Muscle of leg (tissue), 11 donors: ENCODE measurements around the gene NBPF1. TPM values are rescaled to one million over a fixed set of nuclear protein-coding genes. Genes with fewer than 3 reads are reported as not detected.
"Not testable (repeated sequence)": the region's sequence is repeated elsewhere in the genome, so short reads cannot be mapped to it uniquely, and the experiment has no call there.

Source experiments
- DNase-seq: peaks from one replicate; pipeline ENCODE4 v3.0.0; 2013
- H3K27ac ChIP-seq: one replicate; pipeline ENCODE4 v1.5.1; 2013; ENCODE audit warnings: mild to moderate bottlenecking, low read length, control low read depth
- H3K27me3 ChIP-seq: one replicate; pipeline ENCODE4 v1.6.1; 2013; ENCODE audit warnings: low read length; ENCODE audit not compliant: control insufficient read depth, insufficient read depth
- H3K36me3 ChIP-seq: one replicate; pipeline ENCODE4 v1.6.1; 2013; ENCODE audit warnings: low read length; ENCODE audit not compliant: control insufficient read depth, insufficient read depth
- H3K4me1 ChIP-seq: one replicate; pipeline ENCODE4 v1.6.1; 2013; ENCODE audit warnings: low read length; ENCODE audit not compliant: control insufficient read depth, insufficient read depth
- H3K4me3 ChIP-seq: one replicate; pipeline ENCODE4 v1.5.1; 2013; ENCODE audit warnings: low read length, control low read depth
- H3K9me3 ChIP-seq: replicated peaks from 2 replicates; pipeline ENCODE4 v1.6.1; 2013; ENCODE audit warnings: low read depth, low read length; ENCODE audit not compliant: control insufficient read depth
- WGBS: methylation state at CpG from one replicate; pipeline ENCODE4 v1.1.5; 2013; ENCODE audit warnings: missing lambda C conversion rate; ENCODE audit not compliant: insufficient coverage; 5-methylcytosine and 5-hydroxymethylcytosine counted together
- polyA plus RNA-seq, 8 donors: library from polyadenylated mRNA; unstranded; fragments of 120-200 nt; gene quantifications; one replicate each; pipeline versions ENCODE4 v1.2.1 to v1.2.3, GENCODE V29; 2013; ENCODE audit warnings: inconsistent platforms in 1 of 8, low replicate concordance in 1 of 8; ENCODE audit not compliant: insufficient read length in 8 of 8, insufficient read depth in 1 of 8
- total RNA-seq: library from RNA; stranded (reverse); fragments of 120-200 nt; gene quantifications from one replicate; pipeline ENCODE4 v1.2.4, GENCODE V29; 2013

NBPF1 gene
- total and polyA plus RNA-seq, 9 donors: 72.6 to 148 (median 114) TPM

GRCh38 chr1:16631248-16632043 is 18.1 kb upstream of the NBPF1 start:
- no peaks in the 10 kb centered on the region for H3K9me3 ChIP-seq
- DNase-seq: no peak
- H3K4me1 ChIP-seq: no peaks in the 10 kb centered on the region
- no peak overlapping the region for H3K27ac ChIP-seq
- 90% methylated on average over 20 of the region's 20 CpGs for WGBS
- peaks cover 81% of the 10 kb centered on the region for H3K36me3 ChIP-seq
- no peak overlapping the region for H3K4me3 ChIP-seq
- no peaks in the 10 kb centered on the region for H3K27me3 ChIP-seq

DNA sequence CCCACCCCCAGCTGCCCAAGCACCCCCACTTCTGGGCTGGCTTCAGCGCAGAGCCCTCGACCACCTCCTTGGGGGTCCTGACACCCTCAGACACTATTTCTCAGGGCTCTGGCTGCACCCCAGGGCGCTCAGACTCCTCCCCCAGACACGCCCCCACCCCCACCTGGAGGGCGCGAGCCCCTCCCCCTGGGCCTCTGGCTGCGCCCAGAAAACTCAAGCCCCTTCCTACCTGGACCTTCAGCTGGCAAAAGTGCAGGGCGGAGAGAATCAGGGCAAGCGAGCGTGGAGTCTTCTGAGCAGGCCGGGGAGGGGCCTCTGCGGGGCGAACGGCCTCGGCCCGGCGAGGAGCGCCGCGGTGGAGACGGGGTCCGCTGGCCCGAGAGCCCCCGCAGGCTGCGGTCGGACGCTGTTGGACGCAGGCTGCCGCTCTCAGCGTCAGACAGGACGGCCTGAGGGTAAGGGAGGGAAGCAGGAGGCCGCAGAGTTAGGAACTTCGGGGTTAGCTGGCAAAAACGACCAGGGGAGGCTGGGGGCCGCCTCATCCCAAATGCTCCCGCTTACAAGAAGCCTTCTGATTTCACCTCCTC is 17.4 kb upstream of the NBPF1 start:
- peaks cover 88% of the 10 kb centered on the region for H3K36me3 ChIP-seq
- no peak for DNase-seq

DNA sequence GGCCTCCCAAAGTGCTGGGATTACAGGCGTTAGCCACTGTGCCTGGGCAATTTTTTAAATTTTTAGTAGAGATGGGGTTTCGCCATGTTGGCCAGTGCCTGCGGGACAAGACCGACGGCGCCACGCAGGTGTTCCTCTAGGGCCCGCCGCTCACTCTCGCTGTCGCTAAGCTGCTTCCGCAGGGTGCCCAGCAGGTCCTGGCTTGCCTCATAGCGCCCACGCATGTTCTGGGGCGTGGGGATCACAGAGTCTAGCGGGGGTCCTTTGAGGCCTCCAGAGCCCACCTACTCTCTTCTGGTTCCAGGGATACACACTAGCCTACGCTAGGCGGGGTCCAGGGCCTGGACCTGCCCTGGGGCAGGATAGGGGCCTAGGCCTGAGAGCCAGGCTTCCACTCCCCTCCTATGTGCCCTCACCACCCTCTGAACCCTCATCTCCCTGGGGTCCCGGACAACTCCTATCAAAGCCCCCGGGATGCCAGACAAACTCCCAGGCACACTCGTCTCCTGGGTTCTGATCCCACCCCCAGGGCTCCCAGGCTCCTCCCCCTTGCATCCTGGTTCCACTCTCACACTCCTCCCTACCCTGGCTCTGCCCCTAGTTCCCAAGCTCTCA is 16.7 kb upstream of the NBPF1 start:
- H3K36me3 ChIP-seq: peaks cover 90% of the 10 kb centered on the region
- not testable (repeated sequence) for H3K4me1 ChIP-seq, DNase-seq, H3K9me3 ChIP-seq, H3K27ac ChIP-seq, H3K4me3 ChIP-seq, H3K27me3 ChIP-seq
- WGBS: 94% methylated on average over 21 of the region's 21 CpGs

More for the DNA sequence above, 17.4 kb upstream of the NBPF1 start:
- Histone ChIP-seq H3K27me3 (no peaks in the 10 kb centered on the region), H3K4me3 (no peak overlapping the region), H3K27ac (no peak overlapping the region), H3K4me1 (no peaks in the 10 kb centered on the region), H3K9me3 (no peaks in the 10 kb centered on the region)
- WGBS: 91% methylated on average over 36 of the region's 36 CpGs

DNA sequence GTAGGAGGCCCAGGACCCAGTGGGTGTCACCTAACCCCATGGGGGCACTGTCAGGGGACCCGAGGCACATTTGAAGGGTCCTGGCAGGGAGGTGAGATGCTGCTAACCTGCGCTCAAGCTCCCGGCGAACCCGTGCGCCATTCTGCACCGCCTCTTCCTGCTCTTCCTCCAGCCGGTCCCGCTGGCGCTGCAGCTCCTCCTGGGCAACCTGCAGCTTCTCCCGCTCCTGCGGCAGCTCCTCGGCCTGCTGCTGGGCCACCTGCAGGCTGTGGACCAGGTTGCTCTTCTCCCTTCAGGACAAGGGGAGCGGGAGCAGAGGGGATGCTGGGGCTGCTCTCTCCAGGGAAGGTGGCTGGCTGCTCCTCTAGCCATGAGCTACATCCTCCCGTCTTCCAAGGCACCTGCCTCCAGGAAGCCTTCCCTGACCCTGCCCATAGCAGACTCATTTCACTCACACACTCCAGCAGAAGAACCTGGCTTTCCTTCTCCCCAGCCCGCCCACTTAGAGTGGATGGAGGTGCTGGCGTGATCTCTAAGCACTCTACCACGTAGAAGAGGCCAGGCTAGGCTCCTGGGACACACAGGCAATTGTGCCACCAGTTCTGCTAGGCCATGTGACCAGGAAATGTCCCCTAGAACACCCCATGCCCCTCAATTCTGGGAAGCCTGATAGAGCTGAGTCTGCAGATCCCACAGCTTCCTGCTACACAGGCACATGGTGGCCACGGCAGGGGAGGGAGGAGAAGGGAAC is 15.2 kb upstream of the NBPF1 start:
- Histone ChIP-seq H3K9me3 (no peaks in the 10 kb centered on the region), H3K27ac (no peak overlapping the region), H3K27me3 (no peaks in the 10 kb centered on the region), H3K36me3 (peaks cover 90% of the 10 kb centered on the region), H3K4me1 (peaks cover 10% of the 10 kb centered on the region), H3K4me3 (no peak overlapping the region)
- no peak for DNase-seq
- 85% methylated on average over 18 of the region's 19 CpGs for WGBS

DNA sequence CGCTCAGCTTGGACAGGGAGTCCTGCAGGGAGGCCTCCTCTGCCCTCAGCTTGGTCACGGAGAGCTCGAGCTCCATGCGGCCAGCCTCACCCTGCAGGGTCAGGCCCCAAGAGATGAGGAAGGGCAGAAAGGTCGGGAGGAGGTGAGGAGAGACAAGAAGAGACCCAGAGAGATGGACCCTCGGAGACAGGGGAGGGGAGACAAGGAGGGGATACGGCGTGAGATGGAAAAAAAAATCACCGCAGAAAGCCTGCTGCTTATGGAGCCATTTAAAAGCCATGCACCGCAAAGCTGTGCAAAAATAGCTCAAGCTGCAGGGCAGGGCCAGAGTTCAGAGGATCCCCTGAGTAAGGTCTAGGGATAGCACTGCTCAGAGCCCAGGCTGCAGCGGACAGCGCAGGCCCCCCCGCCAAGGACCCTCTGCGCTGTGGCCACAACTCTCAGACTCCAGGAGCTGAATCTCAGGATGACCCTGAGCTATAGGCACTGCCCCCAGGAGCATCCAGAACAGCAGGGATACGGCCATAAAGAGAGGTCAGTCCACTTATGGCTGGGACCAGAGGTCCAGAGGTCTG is 13.1 kb upstream of the NBPF1 start:
- H3K4me1 ChIP-seq: peaks cover 15% of the 10 kb centered on the region
- not testable (repeated sequence) for H3K9me3 ChIP-seq, H3K4me3 ChIP-seq, H3K27ac ChIP-seq, H3K27me3 ChIP-seq, DNase-seq
- 82% methylated on average over 11 of the region's 15 CpGs for WGBS
- H3K36me3 ChIP-seq: peaks cover 89% of the 10 kb centered on the region

DNA sequence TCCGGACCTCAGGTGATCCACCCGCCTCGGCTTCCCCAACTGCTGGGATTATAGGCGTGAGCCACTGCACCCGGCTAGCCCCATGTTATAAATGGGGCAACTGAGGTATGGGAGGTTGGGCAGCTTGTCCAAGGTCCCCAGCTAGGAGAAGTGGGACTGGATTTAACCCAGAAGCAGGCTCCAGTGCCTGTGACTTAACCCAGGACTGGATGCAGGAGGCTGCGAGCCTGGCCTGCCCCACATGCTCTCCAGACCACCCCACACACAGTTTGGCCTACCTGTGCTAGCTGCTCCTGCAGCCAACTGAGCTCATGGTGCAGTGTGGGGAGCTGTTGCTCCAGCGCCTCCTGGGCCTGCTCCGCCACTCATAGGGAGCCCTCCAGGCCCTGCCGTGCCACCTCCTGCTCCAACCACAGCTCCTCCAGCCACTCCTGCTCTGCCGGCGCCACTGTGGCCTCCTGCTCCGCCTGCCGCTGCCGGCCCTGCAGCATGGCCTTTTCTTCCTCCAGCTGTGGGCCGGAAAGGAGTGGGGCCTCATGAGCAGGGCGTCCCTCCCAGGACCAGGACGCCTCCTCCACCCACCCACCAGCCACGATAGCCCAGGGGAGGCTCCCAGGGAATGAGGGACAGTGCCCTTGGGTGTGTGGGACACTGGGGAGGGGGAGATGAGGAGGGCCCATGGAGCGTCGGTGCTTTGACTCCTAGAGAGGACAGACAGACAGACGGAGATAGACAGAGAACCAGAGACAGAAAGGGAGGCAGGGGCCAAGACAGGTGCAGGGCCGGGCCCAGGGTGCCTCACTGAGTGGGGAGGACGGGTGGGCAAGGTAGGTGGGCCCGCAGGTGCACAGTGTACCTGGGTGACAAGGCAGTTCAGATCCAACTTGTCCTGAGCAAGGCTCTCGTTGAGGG is 12.4 kb upstream of the NBPF1 start:
- Histone ChIP-seq H3K4me1 (peaks cover 23% of the 10 kb centered on the region), H3K27ac (no peak overlapping the region), H3K9me3 (no peaks in the 10 kb centered on the region), H3K36me3 (peaks cover 87% of the 10 kb centered on the region), H3K27me3 (no peaks in the 10 kb centered on the region), H3K4me3 (no peak overlapping the region)
- DNase-seq: no peak
- 88% methylated on average over 23 of the region's 25 CpGs for WGBS

DNA sequence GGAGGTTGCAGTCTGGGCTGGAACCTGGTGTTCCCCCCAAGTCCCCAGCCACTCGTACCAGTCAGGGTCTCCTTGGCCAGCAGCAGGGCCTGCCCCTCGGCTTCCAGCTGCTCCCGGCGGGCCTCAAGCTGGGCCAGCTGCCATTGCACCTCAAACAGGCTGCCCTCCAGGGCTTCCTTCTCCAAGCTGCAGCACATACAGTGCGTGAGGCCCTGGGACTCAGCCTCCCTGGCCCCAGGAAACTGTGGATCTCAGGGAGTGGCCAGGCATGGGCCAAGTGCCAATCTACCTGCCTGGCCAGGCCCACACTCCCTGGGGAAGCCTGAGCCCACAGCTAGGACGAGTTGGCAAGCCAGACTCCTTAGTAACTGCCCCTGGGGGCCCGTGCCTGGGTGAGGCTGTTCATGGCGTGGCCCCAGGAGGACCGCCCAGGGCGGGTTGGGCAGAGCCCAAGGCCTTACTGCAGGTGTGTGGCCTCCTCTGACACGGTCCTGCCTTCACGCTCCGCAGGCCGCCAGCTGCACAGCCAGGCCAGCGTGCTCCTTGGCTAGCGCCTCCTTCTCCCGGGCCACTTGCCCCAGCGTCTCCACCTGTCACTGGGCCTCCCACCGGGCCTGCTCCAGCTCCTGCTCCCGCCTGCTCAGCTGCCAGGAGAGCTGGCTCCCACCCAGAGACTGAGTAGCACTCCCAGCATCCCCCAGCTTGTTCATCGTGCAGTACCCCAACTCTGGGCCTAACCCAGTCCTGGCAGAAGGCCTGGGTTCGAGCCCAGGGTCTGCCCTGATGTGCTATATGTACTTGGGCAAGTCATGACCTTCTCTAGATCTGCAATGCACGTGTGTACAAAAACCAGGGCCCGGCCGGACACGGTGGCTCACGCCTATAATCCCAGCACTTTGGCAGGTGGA is 10.7 kb upstream of the NBPF1 start:
- DNase-seq: peak; percentile 86
- 71% methylated on average over 27 of the region's 27 CpGs for WGBS
- Histone ChIP-seq H3K4me1 (peaks cover 34% of the 10 kb centered on the region), H3K36me3 (peaks cover 71% of the 10 kb centered on the region), H3K27ac (peak overlapping the region; percentile 70)
- H3K4me3 ChIP-seq, H3K9me3 ChIP-seq, H3K27me3 ChIP-seq: not testable (repeated sequence)

GRCh38 chr1:16623337-16623736 is 10.0 kb upstream of the NBPF1 start:
- H3K27me3 ChIP-seq, H3K4me3 ChIP-seq, H3K9me3 ChIP-seq, DNase-seq, H3K27ac ChIP-seq: not testable (repeated sequence)
- Histone ChIP-seq H3K4me1 (peaks cover 37% of the 10 kb centered on the region), H3K36me3 (peaks cover 68% of the 10 kb centered on the region)
- WGBS: 64% methylated on average over 7 of the region's 7 CpGs
